Activated naive CD8-positive, alpha-beta T cell treated with anti-CD3 and anti-CD28 coated beads for 36 hours (primary cell): ENCODE results near the gene SUPT5H. TPM values are rescaled to one million over a fixed set of nuclear protein-coding genes. Genes with fewer than 3 reads are reported as not detected.
"Not testable (repeated sequence)": the region's sequence is repeated elsewhere in the genome, so short reads cannot be mapped to it uniquely, and the experiment has no call there.

Experiments used
- DNase-seq: peaks from one replicate; pipeline ENCODE4 v3.0.0; 2021
- H3K27ac Mint-ChIP-seq: one replicate; pipeline ENCODE4 v1.8.0; 2022; ENCODE audit warnings: mild to moderate bottlenecking, moderate library complexity, mixed read lengths
- H3K27me3 Mint-ChIP-seq: one replicate; pipeline ENCODE4 v1.8.0; 2022; ENCODE audit warnings: mild to moderate bottlenecking, mixed read lengths
- H3K36me3 Mint-ChIP-seq: one replicate; pipeline ENCODE4 v1.8.0; 2021; ENCODE audit warnings: mild to moderate bottlenecking, mixed read lengths
- H3K4me1 Mint-ChIP-seq: one replicate; pipeline ENCODE4 v1.8.0; 2021; ENCODE audit warnings: mixed read lengths
- H3K4me3 Mint-ChIP-seq: one replicate; pipeline ENCODE4 v1.8.0; 2022; ENCODE audit warnings: mild to moderate bottlenecking, moderate library complexity, mixed read lengths
- H3K9me3 Mint-ChIP-seq: one replicate; pipeline ENCODE4 v1.8.0; 2022; ENCODE audit warnings: mixed read lengths
- total RNA-seq, 2 experiments: library from RNA; stranded (reverse); gene quantifications; one replicate each; pipeline ENCODE4 v1.2.3, GENCODE V29; 2021

Gene SUPT5H
- total RNA-seq, 2 experiments from 2014 or later, result 179 to 182 TPM

GRCh38 chr19:39463403-39463802 lies 18.0 kb downstream of the SUPT5H start:
- Mint-ChIP-seq H3K27ac (no peak overlapping the region), H3K36me3 (peaks cover 23% of the 10 kb centered on the region), H3K4me1 (no peaks in the 10 kb centered on the region), H3K9me3 (no peaks in the 10 kb centered on the region), H3K4me3 (no peak overlapping the region), H3K27me3 (no peaks in the 10 kb centered on the region)
- DNase-seq, result no peak

- Mint-ChIP-seq H3K4me3 (no peak overlapping the region), H3K4me1 (peaks cover 9% of the 10 kb centered on the region), H3K27me3 (no peaks in the 10 kb centered on the region), H3K36me3 (peaks cover 19% of the 10 kb centered on the region), H3K9me3 (no peaks in the 10 kb centered on the region), H3K27ac (peak overlapping the region; percentile 59)
- DNase-seq, result no peak
Observed at GRCh38 chr19:39465956-39466747, 20.8 kb downstream of the SUPT5H start.

GRCh38 chr19:39467941-39468340 lies 22.6 kb downstream of the SUPT5H start:
- Mint-ChIP-seq H3K9me3 (no peaks in the 10 kb centered on the region), H3K4me1 (peaks cover 20% of the 10 kb centered on the region), H3K4me3 (no peak overlapping the region), H3K27me3 (no peaks in the 10 kb centered on the region), H3K36me3 (peaks cover 26% of the 10 kb centered on the region), H3K27ac (no peak overlapping the region)
- no peak for DNase-seq

GRCh38 chr19:39469036-39469435 lies 23.7 kb downstream of the SUPT5H start:
- Mint-ChIP-seq H3K27ac (no peak overlapping the region), H3K36me3 (peaks cover 27% of the 10 kb centered on the region), H3K4me3 (no peak overlapping the region), H3K9me3 (no peaks in the 10 kb centered on the region), H3K4me1 (peaks cover 20% of the 10 kb centered on the region), H3K27me3 (no peaks in the 10 kb centered on the region)
- no peak for DNase-seq

GRCh38 chr19:39469567-39469966 lies 24.2 kb downstream of the SUPT5H start:
- H3K4me1 Mint-ChIP-seq, result peaks cover 20% of the 10 kb centered on the region
- peak overlapping the region; percentile 3 for H3K27ac Mint-ChIP-seq
- H3K36me3 Mint-ChIP-seq, result peaks cover 30% of the 10 kb centered on the region
- DNase-seq, result no peak
- no peak overlapping the region for H3K4me3 Mint-ChIP-seq
- H3K27me3 Mint-ChIP-seq, result no peaks in the 10 kb centered on the region
- H3K9me3 Mint-ChIP-seq, result no peaks in the 10 kb centered on the region

- Mint-ChIP-seq H3K4me3 (no peak overlapping the region), H3K4me1 (peaks cover 20% of the 10 kb centered on the region), H3K27me3 (no peaks in the 10 kb centered on the region), H3K36me3 (peaks cover 33% of the 10 kb centered on the region), H3K9me3 (no peaks in the 10 kb centered on the region), H3K27ac (peak overlapping the region; percentile 72)
- DNase-seq, result no peak
Observed at GRCh38 chr19:39470724-39471339, 25.4 kb downstream of the SUPT5H start.

GRCh38 chr19:39471756-39472536 lies 26.6 kb downstream of the SUPT5H start:
- Mint-ChIP-seq H3K9me3 (no peaks in the 10 kb centered on the region), H3K36me3 (peaks cover 37% of the 10 kb centered on the region)

GRCh38 chr19:39472746-39473442 lies 27.5 kb downstream of the SUPT5H start:
- H3K4me1 Mint-ChIP-seq, result peaks cover 20% of the 10 kb centered on the region
- H3K27ac Mint-ChIP-seq, result no peak overlapping the region
- peaks cover 39% of the 10 kb centered on the region for H3K36me3 Mint-ChIP-seq
- H3K27me3 Mint-ChIP-seq, result no peaks in the 10 kb centered on the region
- H3K9me3 Mint-ChIP-seq, result no peaks in the 10 kb centered on the region
- no peak overlapping the region for H3K4me3 Mint-ChIP-seq
- DNase-seq, result no peak

More at GRCh38 chr19:39471756-39472536, 26.6 kb downstream of the SUPT5H start:
- Mint-ChIP-seq H3K4me3 (no peak overlapping the region), H3K4me1 (peaks cover 20% of the 10 kb centered on the region), H3K27me3 (no peaks in the 10 kb centered on the region), H3K27ac (peak overlapping the region; percentile 72)
- peak; percentile 28 for DNase-seq

GRCh38 chr19:39473443-39473960 lies 28.1 kb downstream of the SUPT5H start:
- H3K27me3 Mint-ChIP-seq, result no peaks in the 10 kb centered on the region
- H3K36me3 Mint-ChIP-seq, result peaks cover 39% of the 10 kb centered on the region
- H3K27ac Mint-ChIP-seq, result no peak overlapping the region
- H3K4me1 Mint-ChIP-seq, result peaks cover 20% of the 10 kb centered on the region
- H3K4me3 Mint-ChIP-seq, result no peak overlapping the region
- no peaks in the 10 kb centered on the region for H3K9me3 Mint-ChIP-seq
- no peak for DNase-seq

GRCh38 chr19:39474139-39474620 lies 28.8 kb downstream of the SUPT5H start:
- Mint-ChIP-seq H3K27ac (no peak overlapping the region), H3K4me3 (no peak overlapping the region), H3K4me1 (peaks cover 20% of the 10 kb centered on the region), H3K9me3 (no peaks in the 10 kb centered on the region), H3K27me3 (no peaks in the 10 kb centered on the region), H3K36me3 (peaks cover 39% of the 10 kb centered on the region)
- peak; percentile 62 for DNase-seq

GRCh38 chr19:39475748-39476147 lies 30.4 kb downstream of the SUPT5H start:
- H3K27ac Mint-ChIP-seq, result peak overlapping the region; percentile 43
- no peak overlapping the region for H3K4me3 Mint-ChIP-seq
- H3K9me3 Mint-ChIP-seq, result no peaks in the 10 kb centered on the region
- no peak for DNase-seq
- peaks cover 33% of the 10 kb centered on the region for H3K36me3 Mint-ChIP-seq
- H3K27me3 Mint-ChIP-seq, result no peaks in the 10 kb centered on the region
- peaks cover 23% of the 10 kb centered on the region for H3K4me1 Mint-ChIP-seq

- H3K27me3 Mint-ChIP-seq, result not testable (repeated sequence)
- H3K36me3 Mint-ChIP-seq, result peaks cover 32% of the 10 kb centered on the region
Observed at GRCh38 chr19:39479319-39479801, 34.0 kb downstream of the SUPT5H start.

GRCh38 chr19:39479916-39480315 lies 34.5 kb downstream of the SUPT5H start:
- DNase-seq, result no peak
- H3K4me3 Mint-ChIP-seq, result peak overlapping the region; percentile 97
- peaks cover 23% of the 10 kb centered on the region for H3K4me1 Mint-ChIP-seq
- no peaks in the 10 kb centered on the region for H3K27me3 Mint-ChIP-seq
- peak overlapping the region; percentile 92 for H3K27ac Mint-ChIP-seq
- H3K9me3 Mint-ChIP-seq, result no peaks in the 10 kb centered on the region
- peaks cover 26% of the 10 kb centered on the region for H3K36me3 Mint-ChIP-seq

More at GRCh38 chr19:39479319-39479801, 34.0 kb downstream of the SUPT5H start:
- not testable (repeated sequence) for H3K27ac Mint-ChIP-seq, DNase-seq, H3K9me3 Mint-ChIP-seq, H3K4me3 Mint-ChIP-seq
- peaks cover 23% of the 10 kb centered on the region for H3K4me1 Mint-ChIP-seq
